GM19025 (cell line): ENCODE results near the gene ARL6IP4.
"Not testable (repeated sequence)": the region's sequence is repeated elsewhere in the genome, so short reads cannot be mapped to it uniquely, and the experiment has no call there.

ENCODE experiments used
- ATAC-seq: cut with Tn5 transposase; IDR thresholded peaks from one replicate; pipeline ENCODE4 v1.9.1; 2021; ENCODE audit warnings: mild to moderate bottlenecking, low read depth, moderate library complexity; ENCODE audit not compliant: unreplicated experiment

Gene ARL6IP4

DNA sequence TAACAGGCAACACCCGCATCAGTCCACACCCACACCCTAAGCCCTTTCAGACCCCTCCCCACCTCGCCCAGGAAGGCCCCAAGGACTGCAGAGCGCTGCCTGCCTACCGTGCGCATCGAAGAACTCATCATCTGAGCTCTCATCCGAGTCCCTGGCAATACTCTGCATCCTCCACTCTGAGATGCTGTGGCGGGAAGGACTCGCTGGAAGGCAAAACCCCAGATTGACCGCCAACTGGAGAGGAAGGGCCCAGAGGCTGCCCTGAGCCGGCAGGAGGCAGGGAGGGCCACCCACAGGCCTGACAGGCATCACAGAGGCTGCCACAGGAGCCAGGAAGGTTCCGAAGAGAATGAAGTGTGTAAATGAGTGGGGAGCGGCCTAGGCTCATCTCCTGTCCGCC, 23.8 kb downstream of the ARL6IP4 start:
- ATAC-seq: no peak

GRCh38 chr12:123005081-123005626, 24.7 kb downstream of the ARL6IP4 start:
- ATAC-seq: no peak

- no peak for ATAC-seq
Measured at GRCh38 chr12:123006977-123007376, 26.5 kb downstream of the ARL6IP4 start.

DNA sequence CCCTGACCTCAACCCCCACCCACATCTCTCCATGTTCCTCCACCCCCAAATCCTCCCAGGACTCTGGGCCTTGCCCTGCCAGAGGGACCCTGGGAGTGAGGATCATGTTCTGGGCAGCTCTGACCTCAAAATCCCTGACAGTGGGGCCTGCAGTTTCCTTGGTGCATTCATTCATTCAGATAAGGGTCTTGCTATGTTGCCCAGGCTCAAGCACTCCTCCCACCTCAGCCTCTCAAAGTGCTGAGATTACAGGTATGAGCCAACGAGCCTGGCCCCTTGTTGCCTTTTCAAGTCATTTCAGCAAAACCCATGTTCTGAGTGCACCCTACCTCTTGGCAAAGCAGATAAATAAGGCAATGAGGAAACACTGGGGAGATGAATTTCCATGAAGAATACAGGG, 29.6 kb downstream of the ARL6IP4 start:
- ATAC-seq: no peak

- no peak for ATAC-seq
Measured at GRCh38 chr12:123010681-123011080, 30.2 kb downstream of the ARL6IP4 start.

DNA sequence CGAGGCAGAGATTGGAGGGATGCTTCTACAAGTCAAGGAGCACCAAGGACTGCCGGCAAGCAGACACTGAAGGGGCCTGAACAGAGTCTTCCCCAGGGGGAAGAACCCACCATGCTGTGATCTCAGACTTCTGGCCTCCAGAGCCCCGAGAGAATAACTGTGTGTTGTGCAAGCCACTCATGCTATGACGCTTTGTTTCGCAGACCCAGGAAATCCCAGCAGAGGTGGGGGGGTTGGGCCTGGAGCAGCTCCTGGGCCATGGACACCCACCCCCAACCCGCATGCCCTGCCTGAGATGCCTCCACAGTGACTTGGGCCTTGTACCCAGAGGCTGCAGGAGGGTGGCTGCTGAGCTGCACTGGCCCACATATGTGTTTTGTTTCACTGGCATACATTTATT, 31.2 kb downstream of the ARL6IP4 start:
- ATAC-seq: no peak

DNA sequence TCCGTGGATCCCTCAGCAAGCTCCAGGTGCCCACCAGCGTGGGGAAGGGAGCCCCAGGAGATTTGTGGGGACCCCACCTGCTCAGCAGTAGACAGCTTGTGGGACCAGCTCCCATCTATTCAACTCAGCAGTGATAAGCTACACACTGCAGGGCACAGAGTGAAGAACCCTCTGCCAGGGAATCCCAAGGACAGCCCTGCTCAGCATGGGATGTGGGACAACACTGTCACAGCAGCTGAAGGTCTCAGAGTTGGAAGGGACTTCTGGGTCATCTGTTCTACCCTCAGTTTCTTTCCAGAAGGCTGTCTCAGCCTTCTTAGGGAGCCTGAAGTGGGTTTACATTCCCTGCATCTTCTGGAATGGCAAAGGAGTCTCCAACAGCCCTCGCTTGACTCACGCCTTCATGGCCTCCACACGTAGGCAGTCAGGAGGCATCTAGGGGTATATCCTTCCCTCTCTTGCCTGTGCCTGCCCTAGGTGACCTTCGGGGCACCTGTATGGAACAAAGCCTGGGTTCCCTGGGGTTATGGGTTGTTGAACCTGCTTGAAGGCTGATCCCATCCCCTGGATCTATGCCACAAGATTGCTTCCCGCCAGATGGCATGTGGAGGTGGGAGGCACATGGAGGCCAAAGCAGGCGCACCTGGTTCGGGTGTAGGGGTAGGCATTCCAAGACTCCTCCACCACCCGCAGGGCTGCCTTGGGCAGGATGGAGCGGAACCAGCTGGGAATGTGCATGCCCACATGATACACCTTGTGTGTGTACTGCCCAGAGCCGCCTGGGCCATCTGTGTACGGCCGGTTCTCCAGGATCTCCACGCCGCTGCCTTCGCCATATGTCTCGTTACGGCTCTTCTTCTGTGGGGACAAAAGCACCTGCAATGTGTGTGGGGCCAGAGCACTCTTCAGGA, 33.0 kb downstream of the ARL6IP4 start:
- no peak for ATAC-seq

GRCh38 chr12:123014473-123014872, 34.0 kb downstream of the ARL6IP4 start:
- ATAC-seq: not testable (repeated sequence)

- ATAC-seq: no peak
Measured at GRCh38 chr12:123017753-123018152, 37.3 kb downstream of the ARL6IP4 start.

- ATAC-seq: no peak
Measured at GRCh38 chr12:123019841-123020138, 39.3 kb downstream of the ARL6IP4 start.

DNA sequence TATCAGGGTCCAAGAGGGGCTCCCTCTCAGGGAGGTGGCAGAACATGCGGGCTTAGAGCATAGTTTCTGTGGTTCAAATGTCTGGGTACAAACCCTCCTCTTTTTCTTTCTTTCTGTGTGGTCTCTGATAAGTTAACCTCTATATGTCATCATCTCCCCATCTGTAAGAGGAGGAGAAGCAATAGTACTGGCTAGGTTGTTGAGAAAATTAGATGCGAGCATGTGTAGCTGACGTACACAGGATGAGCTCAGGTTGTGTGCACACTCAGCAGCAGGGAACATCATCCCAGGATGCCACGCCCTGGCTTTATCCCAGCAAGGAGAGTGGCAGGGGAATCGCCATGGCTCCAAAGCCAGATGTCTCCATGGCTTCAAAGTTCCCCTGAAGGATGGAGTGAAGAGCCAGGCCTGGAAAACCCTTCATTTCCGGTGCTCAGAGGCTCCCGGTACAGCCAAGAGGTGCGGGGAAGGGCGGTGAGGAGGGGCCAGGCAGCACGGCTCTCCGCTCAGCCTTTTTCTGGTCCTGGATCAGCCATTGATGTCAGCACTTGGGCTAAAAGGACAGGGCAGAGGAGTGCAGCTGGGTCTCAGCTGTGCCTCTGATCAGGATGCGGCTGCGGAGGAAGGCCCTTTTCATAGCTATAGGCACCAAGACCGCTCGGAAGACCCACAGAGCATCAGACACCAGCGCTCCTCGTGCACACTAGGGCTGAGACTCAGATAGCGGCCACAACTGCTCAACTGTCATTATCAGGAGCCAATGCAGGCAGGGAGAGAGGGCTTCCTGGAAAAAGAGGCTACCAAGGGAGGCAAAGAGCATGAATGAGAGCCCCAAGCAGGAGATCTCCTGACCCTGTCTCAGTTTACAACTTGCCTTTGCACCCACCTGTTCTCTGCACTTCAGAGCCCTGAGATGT, 41.5 kb downstream of the ARL6IP4 start:
- ATAC-seq: no peak

- no peak for ATAC-seq
Measured at GRCh38 chr12:123022846-123023245, 42.4 kb downstream of the ARL6IP4 start.

DNA sequence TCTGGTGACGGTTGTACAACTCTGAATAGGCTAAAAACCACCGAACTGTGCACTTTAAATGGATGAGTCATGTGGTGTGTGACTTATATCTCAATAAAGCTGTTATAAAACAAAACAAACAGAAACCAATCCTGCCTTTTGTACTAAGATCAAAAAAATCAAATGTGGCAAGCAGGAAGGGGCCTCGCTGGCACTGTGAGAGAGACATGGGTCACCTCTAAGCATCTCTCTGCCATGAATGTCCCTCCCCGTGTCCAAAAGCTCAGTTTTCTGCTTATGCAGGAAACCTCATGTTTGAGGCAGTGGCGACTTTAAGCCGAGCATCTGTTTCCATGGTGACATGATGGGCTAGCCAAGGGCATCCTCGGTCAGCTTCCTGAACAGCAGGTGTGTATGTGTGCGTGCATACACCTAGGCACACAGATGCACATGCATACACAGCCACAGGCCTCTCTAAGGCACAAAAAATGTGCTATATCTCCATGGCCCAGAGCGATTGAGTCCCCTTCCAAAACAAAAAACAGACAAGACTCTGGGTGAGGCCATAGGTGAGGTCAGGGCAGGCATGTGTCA, 44.4 kb downstream of the ARL6IP4 start:
- ATAC-seq: no peak

- no peak for ATAC-seq
Measured at GRCh38 chr12:123026094-123026853, 45.8 kb downstream of the ARL6IP4 start.

GRCh38 chr12:123027726-123028445, 47.4 kb downstream of the ARL6IP4 start:
- no peak for ATAC-seq

GRCh38 chr12:123028475-123028874, 48.0 kb downstream of the ARL6IP4 start:
- ATAC-seq: no peak

- no peak for ATAC-seq
Measured at GRCh38 chr12:123029550-123029949, 49.1 kb downstream of the ARL6IP4 start.

DNA sequence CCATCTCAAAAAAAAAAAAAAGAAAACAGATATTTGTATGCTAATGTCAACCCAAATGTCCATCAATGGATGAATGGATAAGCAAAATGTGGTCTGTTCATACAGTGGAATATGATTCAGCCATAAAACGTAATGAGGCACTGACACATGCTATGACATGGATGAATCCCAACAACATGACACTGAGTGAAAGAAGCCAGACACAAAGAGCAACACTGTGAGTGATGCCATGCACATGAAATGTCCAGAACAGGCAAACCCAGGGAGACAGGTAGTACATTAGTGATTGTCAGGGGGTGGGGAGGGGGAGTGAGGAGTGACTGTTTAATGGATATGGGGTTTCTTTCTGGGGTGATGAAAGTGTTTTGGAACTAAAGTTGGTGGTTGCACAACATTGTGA, 50.2 kb downstream of the ARL6IP4 start:
- ATAC-seq: no peak

- ATAC-seq: no peak
Measured at GRCh38 chr12:123031171-123031845, 50.8 kb downstream of the ARL6IP4 start.
